Measurements from ENCODE around the gene SARM1.

Gene SARM1

DNA sequence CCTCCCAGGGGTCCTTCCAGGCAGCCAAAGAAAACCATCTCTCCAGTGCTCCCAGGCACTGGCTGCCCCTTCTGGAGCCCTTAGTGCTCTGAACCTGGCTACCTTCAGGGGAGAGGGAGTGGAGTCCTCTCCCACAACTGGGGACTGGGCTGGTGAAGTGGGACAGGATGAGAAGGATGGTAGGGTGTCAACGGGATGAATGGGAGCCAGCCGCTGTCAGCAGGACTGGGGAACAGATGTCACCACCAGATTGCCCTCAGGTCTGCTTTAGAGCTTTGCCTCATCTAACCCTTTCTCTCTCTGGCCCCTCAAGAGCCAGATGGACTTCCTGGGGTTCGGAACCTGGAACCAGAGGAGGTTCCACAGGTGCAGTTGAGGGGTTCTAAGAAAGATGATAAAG, 6.0 kb upstream of the SARM1 start:
- TF ChIP-seq FOXM1 (IDR thresholded peaks at IDR 0.05; ENCODE audit: borderline replicate concordance, low read depth) (no peak), CREB1 (IDR thresholded peaks at IDR 0.05; ENCODE audit: low read depth) (no peak), ZBTB7A (IDR thresholded peaks at IDR 0.05; ENCODE audit: low read depth) (no peak), TCF12 (IDR thresholded peaks at IDR 0.05; ENCODE audit: low read depth) (no peak), TAF1 (IDR thresholded peaks at IDR 0.05; ENCODE audit: low read depth) (no peak), EGR1 (IDR thresholded peaks at IDR 0.05) (no peak), NFIC (IDR thresholded peaks at IDR 0.05) (no peak), CEBPB (IDR thresholded peaks at IDR 0.05) (no peak), RAD21 (IDR thresholded peaks at IDR 0.05; ENCODE audit: low read depth) (no peak), YY1 (IDR thresholded peaks at IDR 0.05; ENCODE audit: low read depth) (no peak), TEAD4 (IDR thresholded peaks at IDR 0.05) (no peak)
- TF ChIP-seq, protein P1, sequence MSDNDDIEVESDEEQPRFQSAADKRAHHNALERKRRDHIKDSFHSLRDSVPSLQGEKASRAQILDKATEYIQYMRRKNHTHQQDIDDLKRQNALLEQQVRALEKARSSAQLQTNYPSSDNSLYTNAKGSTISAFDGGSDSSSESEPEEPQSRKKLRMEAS (IDR thresholded peaks at IDR 0.05) = no peak
- TF ChIP-seq, protein P2, sequence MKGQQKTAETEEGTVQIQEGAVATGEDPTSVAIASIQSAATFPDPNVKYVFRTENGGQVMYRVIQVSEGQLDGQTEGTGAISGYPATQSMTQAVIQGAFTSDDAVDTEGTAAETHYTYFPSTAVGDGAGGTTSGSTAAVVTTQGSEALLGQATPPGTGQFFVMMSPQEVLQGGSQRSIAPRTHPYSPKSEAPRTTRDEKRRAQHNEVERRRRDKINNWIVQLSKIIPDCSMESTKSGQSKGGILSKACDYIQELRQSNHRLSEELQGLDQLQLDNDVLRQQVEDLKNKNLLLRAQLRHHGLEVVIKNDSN (IDR thresholded peaks at IDR 0.05) = no peak
- TF ChIP-seq, protein P3, sequence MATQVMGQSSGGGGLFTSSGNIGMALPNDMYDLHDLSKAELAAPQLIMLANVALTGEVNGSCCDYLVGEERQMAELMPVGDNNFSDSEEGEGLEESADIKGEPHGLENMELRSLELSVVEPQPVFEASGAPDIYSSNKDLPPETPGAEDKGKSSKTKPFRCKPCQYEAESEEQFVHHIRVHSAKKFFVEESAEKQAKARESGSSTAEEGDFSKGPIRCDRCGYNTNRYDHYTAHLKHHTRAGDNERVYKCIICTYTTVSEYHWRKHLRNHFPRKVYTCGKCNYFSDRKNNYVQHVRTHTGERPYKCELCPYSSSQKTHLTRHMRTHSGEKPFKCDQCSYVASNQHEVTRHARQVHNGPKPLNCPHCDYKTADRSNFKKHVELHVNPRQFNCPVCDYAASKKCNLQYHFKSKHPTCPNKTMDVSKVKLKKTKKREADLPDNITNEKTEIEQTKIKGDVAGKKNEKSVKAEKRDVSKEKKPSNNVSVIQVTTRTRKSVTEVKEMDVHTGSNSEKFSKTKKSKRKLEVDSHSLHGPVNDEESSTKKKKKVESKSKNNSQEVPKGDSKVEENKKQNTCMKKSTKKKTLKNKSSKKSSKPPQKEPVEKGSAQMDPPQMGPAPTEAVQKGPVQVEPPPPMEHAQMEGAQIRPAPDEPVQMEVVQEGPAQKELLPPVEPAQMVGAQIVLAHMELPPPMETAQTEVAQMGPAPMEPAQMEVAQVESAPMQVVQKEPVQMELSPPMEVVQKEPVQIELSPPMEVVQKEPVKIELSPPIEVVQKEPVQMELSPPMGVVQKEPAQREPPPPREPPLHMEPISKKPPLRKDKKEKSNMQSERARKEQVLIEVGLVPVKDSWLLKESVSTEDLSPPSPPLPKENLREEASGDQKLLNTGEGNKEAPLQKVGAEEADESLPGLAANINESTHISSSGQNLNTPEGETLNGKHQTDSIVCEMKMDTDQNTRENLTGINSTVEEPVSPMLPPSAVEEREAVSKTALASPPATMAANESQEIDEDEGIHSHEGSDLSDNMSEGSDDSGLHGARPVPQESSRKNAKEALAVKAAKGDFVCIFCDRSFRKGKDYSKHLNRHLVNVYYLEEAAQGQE (IDR thresholded peaks at IDR 0.05; ENCODE audit: low read depth) = no peak

DNA sequence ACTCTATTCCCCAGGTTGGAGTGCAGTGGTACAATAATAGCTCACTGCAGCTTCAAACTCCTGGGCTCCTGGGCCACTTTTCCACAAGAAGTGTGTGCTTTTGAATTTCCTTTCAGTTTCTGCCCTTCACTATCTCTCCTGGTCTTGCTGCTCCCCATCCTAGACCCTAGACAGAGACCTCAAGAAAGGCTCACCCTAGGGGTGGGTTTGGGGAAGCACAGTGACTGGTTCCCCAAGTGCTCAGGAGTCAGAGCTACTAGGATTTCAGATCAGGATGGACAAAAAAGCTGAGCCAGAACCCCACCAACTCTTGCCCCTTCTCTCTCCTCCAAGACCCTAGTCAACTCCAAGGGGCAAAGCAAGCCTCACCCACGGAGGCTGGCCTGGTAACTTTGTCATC, 4.9 kb upstream of the SARM1 start:
- no peak for TF ChIP-seq YY1 (IDR thresholded peaks at IDR 0.05; ENCODE audit: low read depth)
- TF ChIP-seq CEBPB (IDR thresholded peaks at IDR 0.05) = no peak
- TF ChIP-seq NFIC (IDR thresholded peaks at IDR 0.05) = no peak
- TF ChIP-seq, protein P3 (IDR thresholded peaks at IDR 0.05; ENCODE audit: low read depth) = no peak
- TF ChIP-seq, protein P1 (IDR thresholded peaks at IDR 0.05) = no peak
- TF ChIP-seq RAD21 (IDR thresholded peaks at IDR 0.05; ENCODE audit: low read depth) = no peak
- TF ChIP-seq EGR1 (IDR thresholded peaks at IDR 0.05) = no peak
- no peak for TF ChIP-seq EP300 (IDR thresholded peaks at IDR 0.05; ENCODE audit: borderline replicate concordance)
- TF ChIP-seq TAF1 (IDR thresholded peaks at IDR 0.05; ENCODE audit: low read depth) = no peak
- no peak for TF ChIP-seq TCF12 (IDR thresholded peaks at IDR 0.05; ENCODE audit: low read depth)
- no peak for TF ChIP-seq ZBTB7A (IDR thresholded peaks at IDR 0.05; ENCODE audit: low read depth)
- TF ChIP-seq TEAD4 (IDR thresholded peaks at IDR 0.05) = no peak
- no peak for TF ChIP-seq FOXM1 (IDR thresholded peaks at IDR 0.05; ENCODE audit: borderline replicate concordance, low read depth)
- TF ChIP-seq, protein P2 (IDR thresholded peaks at IDR 0.05) = no peak
- no peak for TF ChIP-seq CREB1 (IDR thresholded peaks at IDR 0.05; ENCODE audit: low read depth)

DNA sequence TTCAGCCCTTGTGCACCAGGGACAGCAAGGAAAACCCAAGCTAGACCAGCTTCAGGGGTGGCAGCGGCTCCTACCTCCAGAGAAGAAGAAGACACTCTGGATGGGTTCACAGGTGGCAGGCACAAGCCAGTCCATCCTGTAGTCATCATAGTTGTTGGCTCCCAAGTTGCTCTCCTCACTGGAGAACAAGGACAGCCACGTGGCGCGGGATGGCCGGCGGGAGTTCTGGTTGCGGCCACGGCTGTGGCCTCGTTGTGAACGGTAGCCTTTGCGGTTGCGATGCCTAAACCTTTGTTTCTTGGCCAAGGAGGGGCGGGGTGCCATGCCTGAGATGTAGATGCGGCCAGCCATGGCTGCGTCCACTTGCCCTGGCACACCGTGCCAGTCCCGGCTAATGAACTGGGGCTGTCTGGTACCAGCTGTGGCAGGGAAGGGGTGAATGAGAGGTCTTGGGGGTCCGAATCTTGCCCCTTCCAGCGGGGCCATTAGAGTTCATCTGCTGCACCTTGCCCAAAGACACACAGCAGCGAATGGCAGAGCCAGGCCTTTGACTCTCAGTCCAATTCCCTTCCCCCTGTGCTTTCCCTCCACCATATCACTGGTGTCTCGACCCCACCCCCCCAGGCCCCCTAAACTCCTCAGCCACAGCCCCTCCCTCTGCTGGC, 3.7 kb upstream of the SARM1 start:
- TF ChIP-seq ZBTB7A (IDR thresholded peaks at IDR 0.05; ENCODE audit: low read depth) (no peak), TEAD4 (IDR thresholded peaks at IDR 0.05) (no peak), TAF1 (IDR thresholded peaks at IDR 0.05; ENCODE audit: low read depth) (no peak), TCF12 (IDR thresholded peaks at IDR 0.05; ENCODE audit: low read depth) (no peak)

DNA sequence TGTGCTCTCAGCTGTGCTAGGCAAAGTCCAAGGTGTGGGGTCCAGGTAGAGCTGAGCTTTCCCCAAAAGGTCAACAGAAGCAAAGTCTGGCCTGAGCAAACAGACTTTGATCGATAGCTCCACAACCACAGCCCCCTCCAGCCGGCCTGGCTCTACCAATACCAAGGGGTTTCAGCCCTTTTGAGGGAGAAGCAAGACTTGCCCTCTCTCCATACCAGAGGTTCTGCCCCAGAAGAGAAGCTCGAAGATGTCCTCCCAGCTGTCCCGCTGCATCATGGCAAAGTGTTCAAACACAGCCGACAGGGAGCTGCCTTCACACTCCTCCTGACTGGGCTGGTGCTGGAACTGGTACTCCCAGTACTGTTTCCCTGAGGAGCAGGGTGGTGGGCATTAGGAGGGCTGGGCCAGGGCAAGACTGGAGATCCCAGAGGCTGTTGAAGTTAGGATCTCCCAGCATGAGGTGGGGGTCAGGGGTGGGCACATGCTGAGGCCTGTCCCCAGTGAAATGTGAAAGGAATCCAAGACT, 3.1 kb upstream of the SARM1 start:
- TF ChIP-seq, protein P2 (IDR thresholded peaks at IDR 0.05) = no peak
- TF ChIP-seq CEBPB (IDR thresholded peaks at IDR 0.05) (no peak), TCF12 (IDR thresholded peaks at IDR 0.05; ENCODE audit: low read depth) (no peak), RAD21 (IDR thresholded peaks at IDR 0.05; ENCODE audit: low read depth) (no peak), TEAD4 (IDR thresholded peaks at IDR 0.05) (no peak), ZBTB7A (IDR thresholded peaks at IDR 0.05; ENCODE audit: low read depth) (no peak), FOXM1 (IDR thresholded peaks at IDR 0.05; ENCODE audit: borderline replicate concordance, low read depth) (no peak), EP300 (IDR thresholded peaks at IDR 0.05; ENCODE audit: borderline replicate concordance) (no peak), CREB1 (IDR thresholded peaks at IDR 0.05; ENCODE audit: low read depth) (no peak), TAF1 (IDR thresholded peaks at IDR 0.05; ENCODE audit: low read depth) (no peak), NFIC (IDR thresholded peaks at IDR 0.05) (no peak), EGR1 (IDR thresholded peaks at IDR 0.05) (no peak), YY1 (IDR thresholded peaks at IDR 0.05; ENCODE audit: low read depth) (no peak)
- TF ChIP-seq, protein P1 (IDR thresholded peaks at IDR 0.05) = no peak
- TF ChIP-seq, protein P3 (IDR thresholded peaks at IDR 0.05; ENCODE audit: low read depth) = no peak
